GM19238 (cell line): ENCODE data around the gene ZNF629.
A peak's percentile ranks its signal among the peaks of the same experiment; 100 is the strongest.

Experiments
- DNase-seq: peaks from one replicate; pipeline ENCODE4 v3.0.0; 2011; ENCODE audit warnings: low spot score; ENCODE audit not compliant: insufficient read length

Gene ZNF629

DNA sequence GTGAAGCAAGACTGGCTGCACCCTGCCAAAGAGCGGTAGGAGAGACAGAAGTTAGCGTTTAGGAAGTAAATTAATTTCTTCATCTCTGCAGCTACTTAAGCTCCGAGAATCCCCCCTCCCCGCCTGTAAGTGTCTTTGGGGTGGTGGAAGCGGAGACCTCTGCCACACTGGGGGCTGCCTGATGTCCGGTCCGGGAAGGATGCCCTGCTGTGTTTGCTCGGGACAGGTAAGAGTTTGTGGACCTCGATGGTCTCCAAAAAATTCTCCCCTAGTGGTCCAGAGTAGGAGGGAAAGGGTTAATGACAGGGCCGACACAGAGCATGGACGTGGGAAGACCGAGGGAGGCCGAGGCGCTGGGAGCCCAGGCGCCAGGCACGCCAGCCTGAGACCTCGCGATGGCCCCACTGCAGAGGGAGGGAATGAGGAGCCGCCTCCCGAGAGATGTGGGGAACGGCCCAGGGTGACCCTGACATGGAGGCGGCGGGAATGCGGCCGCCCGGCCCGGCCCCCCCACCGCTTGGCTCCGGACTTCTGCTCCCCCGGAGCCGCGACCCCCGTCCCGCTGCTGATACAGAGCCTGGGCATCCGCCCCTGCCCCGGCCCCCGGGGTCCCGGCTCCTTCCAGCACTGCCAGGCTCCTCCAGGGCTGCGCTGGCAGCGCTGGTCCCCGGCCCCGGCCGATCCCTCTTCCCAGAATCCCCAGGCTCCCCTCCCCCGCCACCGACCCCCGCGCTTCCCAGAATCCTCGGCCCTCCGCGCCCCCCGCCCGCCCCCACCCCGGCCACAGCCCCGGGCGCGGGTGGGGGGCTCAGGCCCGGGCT lies 680 bp downstream of the ZNF629 start:
- DNase-seq, result peak; percentile 58

DNA sequence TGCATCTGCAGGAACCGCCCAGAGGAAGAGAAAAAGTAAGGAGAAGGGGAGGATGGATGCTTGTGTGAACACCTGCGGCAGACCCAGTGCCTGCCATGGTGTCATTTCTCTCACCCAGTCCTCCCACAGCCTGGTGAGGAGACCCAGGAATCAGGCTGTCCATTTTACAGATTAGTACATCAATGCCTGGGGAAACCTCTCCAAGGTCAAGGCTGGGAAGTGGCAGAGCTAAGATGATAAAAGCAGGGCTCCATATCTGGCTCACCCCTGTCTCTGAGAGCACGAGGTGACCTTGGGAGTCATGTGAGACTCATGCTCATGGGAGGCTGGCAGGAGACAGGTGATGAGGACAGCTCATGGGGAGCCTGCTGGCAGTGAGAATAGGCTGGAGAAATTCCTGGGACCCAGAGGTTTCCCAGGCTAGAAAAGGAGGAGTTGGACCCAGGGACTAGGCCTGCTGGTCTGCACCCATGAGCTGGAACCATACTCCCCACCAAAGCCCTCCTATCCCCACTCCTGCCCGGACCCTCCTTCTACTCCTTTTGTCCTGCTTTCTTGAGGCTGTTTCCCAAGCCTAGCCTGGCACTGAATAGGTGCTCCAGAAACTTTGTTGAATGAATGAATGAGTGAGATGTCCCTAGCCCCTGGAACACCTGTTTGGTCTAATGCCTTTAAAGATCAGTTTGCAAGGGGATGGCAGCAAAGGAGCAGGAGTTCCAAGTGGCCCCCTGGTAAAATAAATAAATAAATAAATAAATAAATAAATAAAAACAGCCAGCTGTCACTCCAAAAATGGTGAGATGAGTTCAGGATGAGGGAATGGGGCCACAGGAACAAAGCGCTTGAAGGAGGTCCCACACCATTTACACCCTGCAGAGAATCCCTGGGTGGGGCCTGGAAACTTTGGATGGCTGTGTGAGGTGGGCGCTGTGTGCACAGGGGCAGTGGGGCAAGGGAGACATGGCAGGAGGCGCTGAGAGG lies 1.6 kb downstream of the ZNF629 start:
- no peak for DNase-seq

DNA sequence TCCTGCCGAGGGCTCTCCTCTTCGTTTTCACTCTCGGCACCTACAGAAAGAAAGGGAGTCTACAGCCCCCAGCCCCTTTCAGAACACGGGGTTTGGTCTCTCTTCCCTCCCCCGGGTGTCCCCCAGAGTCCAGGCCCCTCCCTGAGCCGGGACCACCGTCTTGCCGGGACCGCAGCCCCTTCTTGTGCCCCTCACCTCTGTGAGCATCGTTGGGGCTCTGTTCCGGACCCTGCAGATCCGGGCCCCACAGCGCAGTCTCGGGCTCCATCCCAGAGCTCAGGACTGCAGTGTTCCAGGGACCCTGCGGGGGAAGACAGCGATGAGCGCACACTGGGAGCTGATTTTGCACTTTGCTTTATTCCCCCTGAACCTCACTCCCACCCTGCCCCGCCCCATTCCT lies 2.8 kb downstream of the ZNF629 start:
- no peak for DNase-seq

DNA sequence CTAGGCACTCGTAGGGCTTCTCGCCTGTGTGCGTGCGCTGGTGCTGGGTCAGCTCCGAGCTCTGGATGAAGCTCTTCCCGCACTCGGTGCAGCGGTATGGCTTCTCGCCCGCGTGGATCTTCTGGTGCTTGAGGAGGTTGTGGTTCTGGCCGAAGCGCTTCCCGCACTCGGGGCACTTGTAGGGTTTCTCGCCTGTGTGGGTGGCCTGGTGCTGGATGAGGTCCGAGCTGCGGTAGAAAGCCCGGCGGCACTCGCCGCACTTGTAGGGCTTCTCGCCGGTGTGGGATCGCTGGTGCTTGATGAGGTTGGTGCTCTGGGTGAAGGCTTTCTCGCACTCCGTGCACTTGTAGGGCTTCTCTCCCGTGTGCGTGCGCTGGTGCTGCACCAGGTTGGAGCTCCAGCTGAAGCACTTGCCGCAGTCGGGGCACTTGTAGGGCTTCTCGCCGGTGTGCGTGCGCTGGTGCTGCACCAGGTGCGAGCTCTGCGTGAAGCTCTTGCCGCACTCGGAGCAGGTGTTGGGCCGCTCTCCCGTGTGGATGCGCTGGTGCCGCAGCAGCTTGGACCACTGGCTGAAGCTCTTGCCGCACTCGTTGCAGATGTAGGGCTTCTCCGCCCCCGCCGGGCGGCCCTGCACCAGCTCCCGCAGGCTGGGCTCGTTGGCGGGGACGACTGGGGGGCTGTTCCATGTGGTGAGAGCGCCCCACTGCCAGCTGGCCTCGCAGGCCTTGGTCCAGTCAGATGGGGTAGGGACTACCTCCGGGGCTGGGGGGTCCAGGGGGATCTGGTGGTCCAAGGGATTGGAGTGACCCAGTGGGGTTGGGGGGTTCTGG lies 3.5 kb downstream of the ZNF629 start:
- no peak for DNase-seq

DNA sequence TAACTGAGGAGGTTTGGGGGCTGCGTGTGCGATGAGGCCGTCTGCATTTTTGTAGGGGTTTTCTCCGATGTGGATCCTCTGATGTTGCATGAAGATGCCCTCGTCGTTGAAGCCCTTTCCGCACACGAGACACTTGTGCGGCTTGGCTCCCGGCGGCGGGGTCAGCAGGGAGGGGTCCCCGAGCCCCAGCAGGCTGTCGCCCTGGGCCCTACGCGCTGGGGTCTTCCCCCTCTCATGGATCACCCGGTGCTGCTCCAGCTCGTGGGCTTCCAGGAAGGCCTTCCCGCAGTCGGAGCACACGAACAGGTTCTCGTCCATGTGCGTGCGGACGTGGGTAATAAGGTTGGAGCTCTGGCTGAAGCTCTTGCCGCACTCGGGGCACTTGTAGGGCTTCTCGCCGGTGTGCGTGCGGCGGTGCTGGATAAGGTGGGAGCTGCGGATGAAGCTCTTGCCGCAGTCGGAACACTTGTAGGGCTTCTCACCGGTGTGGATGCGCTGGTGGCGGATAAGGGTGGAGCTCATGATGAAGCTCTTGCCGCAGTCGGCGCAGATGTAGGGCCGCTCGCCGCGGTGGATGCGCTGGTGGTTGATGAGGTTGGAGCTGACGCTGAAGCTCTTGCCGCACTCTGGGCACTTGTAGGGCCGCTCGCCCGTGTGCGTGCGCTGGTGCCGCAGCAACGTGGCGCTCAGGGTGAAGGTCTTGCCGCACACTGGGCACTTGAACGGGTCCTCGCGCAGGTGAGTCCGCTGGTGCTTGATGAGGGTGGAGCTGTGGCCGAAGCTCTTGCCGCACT lies 4.3 kb downstream of the ZNF629 start:
- no peak for DNase-seq

DNA sequence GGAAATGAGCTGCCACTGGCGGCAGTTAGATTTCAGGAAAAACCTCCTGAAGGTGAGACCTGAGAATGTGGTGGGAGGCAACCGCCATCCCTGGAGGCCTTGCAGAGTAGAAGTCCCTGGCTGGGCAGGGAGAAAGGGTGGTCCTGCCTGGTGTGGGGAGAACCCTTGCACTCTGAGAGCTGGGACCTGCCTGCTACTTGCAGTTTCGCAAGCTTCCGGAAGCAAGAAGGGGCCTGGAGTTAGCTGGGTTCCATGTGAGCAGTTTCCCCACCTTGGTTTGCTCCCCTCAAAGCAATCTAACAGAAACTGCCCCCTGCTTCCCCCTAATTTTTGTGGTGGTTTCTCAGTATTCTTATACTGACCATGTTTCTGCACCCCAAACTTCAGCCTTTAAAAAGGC lies 6.5 kb downstream of the ZNF629 start:
- no peak for DNase-seq

DNA sequence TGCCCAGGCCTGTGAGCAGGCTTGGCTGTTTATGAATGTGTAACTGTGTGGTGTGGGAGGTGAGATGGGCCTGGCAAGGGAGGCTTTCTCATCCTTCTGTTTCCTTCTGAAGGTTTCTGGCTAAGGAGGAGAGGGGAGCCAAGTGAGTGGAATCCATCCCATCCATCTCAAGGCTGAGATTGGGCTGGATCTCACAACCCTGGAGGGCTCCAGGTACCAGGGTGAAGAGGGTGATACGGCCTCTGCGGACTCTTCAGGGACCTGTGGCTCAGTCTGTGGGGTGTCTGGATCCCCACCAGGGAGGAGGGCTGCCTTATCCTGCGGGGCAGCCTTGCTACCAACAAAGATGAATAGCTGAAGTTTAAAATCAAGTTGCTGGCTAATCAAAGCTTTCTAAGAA lies 7.0 kb downstream of the ZNF629 start:
- DNase-seq, result no peak

DNA sequence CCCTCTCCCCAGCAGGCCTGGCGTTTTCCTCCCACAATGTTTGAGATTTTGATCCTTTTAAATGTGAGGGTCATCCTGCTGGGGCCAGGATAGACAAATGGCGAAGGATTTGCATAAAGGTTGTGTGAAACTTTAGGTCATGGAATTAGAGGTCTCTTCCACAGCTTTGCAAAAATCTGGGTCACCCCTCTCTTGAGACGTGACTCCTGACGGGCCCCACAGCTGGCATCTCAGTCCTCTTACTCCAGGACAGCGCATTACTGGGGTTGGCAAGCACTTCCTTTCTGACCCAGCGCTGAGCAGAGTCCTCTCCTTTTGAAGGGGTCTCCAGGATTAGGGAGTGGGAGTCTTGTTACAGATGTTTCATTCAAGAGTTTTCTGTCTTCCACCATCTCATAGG lies 7.4 kb downstream of the ZNF629 start:
- no peak for DNase-seq

DNA sequence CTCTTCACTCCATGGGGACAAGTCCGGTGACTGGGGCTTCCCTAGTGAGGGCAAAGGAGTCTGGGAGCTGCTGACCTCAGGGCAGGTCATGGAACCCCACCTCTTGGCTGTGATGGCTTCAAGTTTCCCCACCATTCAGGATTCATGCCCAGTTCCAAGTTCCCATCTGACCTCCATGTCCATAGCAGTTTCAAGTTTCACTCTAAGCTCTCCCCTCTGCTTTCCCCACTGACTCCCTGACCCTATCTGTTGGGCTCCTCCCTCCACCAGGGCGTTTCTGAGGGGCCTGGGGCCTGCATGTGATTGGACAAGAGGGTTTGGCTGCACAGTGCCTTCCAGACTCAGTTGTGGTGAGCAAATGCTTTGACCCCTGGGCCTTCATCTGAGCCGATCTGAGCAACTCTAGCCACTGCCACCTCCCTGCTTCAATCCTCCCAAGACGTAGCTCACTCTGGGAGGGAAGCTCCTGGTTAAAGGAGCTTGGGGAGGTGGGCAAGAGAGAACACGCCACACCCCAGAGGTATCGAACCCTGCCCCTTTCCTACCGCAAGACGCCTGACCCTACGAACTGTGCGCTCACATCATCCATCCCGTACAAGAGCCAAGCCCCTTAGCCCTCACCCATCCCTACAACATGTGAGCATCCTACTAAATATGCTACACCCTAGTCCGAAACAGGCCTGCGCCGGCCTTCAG lies 8.3 kb downstream of the ZNF629 start:
- DNase-seq, result no peak

DNA sequence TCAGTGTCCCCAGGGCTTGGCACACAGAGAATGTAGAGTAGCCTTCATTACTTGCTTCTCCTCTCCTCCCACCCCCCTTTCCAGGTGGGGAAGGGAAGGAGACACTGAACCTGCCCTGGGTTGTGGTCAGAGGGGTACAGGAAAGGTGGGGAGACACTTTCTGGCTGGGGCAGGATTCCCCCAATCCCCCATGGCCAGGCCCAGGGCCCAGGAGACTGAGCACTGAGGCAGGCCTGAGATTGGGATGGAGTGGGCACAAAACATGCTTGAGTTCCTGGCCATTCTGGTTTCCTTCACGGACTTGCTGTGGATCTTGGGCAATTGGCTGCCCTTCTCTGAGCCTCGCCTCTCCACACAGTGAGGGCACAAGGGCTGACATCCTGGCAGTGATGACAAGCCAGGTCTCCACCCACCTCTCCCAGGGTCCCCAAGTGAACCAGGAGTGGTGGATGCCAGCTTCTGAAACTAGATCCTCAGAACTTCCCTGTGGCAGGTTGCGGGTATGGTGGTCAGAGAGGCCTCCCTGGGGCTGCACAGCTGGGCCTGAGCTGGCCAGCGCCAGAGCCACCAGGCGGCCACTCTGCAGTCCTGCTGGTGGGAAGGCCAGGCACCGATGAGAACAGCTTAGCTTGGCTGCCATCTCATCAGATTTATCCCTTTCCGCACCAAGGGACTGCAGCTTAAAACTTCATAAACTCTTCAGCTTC lies 9.3 kb downstream of the ZNF629 start:
- DNase-seq, result no peak

DNA sequence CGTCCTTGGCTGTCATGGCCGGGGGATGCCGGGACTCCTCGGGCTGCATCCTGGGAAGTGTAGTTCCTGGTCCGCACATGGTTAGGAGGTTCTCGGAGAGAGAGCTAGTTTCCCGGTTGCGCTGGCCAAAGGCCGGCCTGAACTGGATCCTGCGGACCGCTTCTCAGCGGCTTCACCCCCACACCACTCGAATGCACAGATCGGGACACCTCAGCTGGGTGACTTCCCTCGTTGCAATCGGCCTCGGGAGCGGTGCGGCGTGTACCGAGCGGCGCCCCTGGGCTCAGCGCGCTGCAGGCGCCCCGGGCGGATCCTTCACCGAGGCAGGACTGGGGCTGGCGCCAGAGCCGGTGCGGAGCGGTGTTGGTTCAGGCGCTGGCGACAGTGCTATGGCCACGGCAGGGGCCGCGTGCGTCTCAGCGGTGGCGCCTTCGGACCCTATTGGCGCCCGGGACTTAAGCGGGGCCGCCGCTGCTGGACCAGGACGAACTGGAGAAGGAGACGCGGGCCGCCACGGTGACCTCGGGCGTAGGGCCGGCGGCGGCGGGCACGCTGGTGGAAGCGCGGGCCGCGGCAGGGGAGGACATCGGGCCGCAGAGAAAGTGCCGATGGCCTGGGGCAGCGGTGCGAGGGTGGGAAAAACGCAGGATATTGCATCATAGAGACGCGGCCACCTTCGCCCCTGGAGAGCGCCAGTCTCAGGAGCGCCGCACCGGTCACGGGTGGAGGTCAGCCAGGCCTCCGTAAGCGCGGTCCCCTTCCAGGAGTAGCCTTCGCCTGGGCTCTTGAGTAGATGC lies 11.4 kb downstream of the ZNF629 start:
- peak; percentile 87 for DNase-seq

DNA sequence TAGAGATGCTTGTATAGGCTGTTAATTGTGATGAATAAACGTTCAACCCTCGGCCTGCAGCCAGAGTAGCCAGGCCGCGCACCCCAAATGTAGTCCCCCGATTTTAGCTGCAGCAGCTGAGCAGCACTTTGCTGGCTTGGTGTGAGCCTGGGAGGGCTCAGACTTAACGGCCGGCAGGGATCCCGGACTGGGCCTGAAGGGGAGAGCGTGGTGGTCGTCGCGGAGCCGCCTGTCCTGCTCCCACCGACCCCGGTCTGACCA lies 11.9 kb downstream of the ZNF629 start:
- no peak for DNase-seq

DNA sequence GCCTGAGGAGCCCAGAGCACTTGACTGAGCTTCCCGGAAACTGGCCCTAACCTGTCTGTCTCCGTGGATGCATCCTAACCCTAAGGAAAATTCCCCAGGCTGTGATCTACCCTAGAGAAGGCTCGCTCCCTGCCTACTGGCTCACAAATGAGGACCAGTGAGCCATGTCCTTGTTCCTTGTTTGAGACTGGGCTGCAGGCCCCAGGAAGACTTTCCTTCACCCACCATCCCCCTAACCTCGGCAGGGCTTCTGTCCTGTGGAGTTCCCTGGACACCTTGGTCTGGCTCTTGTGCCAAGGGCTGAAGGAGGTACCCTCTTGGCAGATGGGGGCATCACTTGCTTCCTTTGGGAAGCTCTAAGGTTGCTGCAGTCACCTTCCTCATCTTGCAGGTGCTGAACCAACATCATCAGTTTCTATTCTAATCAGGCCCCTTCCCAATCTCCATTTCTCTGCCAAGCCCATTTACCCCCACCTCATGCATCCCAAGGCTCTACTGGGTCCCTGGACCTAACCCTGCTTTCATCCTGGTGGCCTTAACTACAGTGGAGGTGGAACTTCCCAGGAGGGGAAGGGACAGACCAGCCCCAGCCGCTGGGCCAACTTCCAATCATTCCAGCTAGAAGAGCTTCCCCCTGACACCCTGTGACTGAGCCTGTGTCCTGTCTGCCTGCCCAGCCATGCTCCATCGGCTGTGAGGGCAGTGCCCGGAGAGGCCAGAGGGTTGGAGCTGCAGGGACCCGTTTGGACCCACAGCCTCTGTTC lies 12.5 kb downstream of the ZNF629 start:
- no peak for DNase-seq

DNA sequence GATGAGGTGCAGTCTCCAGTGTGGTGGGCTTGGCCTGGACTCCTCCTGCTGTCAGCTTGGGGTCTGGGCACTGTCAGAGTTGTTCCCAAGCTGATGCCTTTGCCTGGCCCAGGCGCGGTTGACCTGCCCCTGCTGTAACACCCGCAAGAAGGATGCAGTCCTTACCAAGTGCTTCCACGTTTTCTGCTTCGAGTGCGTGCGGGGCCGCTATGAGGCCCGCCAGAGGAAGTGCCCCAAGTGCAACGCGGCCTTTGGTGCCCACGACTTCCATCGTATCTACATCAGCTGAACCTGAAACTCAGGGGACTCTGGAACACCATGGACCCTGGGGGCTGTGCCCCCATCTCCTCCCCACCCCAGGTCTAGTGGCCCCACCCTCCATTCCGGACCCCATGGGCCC lies 13.2 kb downstream of the ZNF629 start:
- no peak for DNase-seq

DNA sequence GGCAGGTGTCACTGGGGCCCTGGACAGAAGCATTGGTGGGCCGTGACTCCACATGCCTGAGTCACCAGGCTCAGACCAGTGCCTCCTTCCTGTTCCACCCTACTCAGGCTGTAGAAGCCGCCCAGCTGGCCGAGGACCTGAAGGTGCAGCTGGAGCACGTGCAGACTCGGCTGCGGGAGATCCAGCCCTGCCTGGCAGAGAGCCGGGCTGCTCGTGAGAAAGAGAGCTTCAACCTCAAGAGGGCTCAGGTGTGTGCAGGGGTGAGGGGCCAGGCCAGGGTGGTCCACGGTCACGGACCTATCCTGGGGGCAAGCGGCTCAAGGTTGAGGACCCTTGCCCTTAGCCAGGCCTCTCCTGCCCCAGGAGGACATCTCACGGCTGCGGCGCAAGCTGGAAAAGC lies 15.3 kb downstream of the ZNF629 start:
- DNase-seq, result no peak

DNA sequence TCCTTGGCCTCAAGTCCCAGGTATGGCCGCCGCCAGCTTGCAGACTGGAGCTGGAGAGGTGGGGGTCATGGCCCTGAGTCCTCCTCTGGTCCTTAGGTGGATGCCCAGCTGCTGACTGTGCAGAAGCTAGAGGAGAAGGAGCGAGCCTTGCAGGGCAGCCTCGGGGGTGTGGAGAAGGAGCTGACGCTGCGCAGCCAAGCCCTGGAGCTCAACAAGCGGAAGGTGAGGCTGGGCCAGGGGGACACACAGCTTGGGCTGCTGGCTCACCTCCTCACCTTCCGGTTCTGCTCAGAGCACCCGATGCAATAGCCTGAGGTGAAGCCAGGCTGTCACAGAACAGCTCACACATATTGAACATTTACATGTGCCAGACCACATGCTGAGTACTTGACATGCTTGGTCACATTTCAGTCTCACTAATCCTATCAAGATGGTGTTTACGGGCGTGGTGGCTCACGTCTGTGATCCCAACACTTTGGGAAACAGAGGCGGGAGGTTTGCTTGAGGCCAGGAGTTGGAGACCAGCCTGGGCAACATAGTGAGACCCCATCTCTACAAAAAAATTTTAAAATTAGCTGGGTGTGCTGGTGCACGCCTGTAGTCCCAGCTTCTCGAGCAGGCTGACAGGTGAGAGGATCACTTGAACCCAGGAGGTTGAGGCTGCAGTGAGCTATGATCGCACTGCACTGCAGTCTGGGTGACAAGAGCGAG lies 17.5 kb downstream of the ZNF629 start:
- no peak for DNase-seq

DNA sequence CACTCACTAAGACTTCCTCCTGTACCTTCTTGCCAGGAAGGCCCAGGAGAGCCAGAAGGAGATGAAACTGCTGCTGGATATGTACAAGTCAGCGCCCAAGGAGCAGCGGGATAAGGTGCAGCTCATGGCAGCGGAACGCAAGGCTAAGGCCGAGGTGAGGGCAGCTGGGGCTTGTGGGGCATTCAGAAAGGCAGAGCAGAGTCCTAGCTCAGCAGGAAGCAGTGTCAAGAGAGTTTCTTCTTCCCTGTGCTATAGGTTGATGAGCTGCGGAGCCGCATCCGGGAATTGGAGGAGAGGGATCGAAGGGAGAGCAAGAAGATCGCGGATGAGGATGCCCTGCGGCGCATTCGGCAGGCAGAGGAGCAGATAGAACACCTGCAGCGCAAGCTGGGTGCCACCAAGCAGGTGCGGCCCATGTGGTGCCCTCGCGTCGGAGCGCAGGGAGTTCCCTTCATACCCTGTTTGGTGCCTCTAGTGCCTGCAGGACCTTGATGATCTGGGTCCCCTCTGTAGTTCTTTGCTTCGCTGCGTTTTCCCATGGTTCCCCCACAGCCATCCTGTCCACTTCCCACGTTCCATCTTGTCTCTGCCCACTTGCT lies 18.3 kb downstream of the ZNF629 start:
- no peak for DNase-seq
